Measurements from ENCODE around the gene KCNJ5.

DNA sequence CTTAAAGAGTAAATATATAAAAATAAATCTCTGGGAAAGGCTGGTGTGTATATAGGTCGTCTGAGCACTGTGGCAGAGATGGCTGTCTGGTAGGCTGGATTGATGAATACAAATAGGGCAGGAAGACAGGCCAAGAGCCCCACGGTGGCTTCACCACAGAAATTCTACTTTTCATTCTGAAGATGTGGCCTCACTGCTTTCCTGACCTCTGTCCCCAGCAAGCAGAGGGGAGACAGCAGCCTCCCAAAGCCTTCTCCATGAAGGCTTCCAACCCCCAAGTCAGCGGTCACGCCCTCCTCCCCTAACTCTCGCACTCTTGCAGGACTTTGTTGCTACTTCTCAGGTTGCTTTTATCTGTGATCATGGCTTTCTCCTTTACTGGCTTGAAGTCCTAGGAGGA lies 13.4 kb upstream of the KCNJ5 start:
- TF ChIP-seq RAD21 (IDR thresholded peaks at IDR 0.05; ENCODE audit: insufficient read depth, low read depth, low read length) = no peak
- no peak for TF ChIP-seq POLR2AphosphoS5 (IDR thresholded peaks at IDR 0.05; ENCODE audit: low read length)
- TF ChIP-seq, protein P1, sequence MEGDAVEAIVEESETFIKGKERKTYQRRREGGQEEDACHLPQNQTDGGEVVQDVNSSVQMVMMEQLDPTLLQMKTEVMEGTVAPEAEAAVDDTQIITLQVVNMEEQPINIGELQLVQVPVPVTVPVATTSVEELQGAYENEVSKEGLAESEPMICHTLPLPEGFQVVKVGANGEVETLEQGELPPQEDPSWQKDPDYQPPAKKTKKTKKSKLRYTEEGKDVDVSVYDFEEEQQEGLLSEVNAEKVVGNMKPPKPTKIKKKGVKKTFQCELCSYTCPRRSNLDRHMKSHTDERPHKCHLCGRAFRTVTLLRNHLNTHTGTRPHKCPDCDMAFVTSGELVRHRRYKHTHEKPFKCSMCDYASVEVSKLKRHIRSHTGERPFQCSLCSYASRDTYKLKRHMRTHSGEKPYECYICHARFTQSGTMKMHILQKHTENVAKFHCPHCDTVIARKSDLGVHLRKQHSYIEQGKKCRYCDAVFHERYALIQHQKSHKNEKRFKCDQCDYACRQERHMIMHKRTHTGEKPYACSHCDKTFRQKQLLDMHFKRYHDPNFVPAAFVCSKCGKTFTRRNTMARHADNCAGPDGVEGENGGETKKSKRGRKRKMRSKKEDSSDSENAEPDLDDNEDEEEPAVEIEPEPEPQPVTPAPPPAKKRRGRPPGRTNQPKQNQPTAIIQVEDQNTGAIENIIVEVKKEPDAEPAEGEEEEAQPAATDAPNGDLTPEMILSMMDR (IDR thresholded peaks at IDR 0.05 in 2 of 3, conservative IDR thresholded peaks at IDR 0.05 in 1 of 3; ENCODE audit: control insufficient read depth in 2 of 3, extremely low read depth in 1 of 3, insufficient read depth in 1 of 3, low read depth in 3 of 3, low read length in 3 of 3) = no peak
- no peak for TF ChIP-seq EZH2 (IDR thresholded peaks at IDR 0.05; ENCODE audit: borderline replicate concordance, control insufficient read depth, low read depth, low read length)
- no peak for TF ChIP-seq ATF7 (IDR thresholded peaks at IDR 0.05; ENCODE audit: low read depth)
- no peak for TF ChIP-seq MXI1 (IDR thresholded peaks at IDR 0.05; ENCODE audit: low read depth, low read length)
- no peak for TF ChIP-seq JUND (IDR thresholded peaks at IDR 0.05; ENCODE audit: low read depth, low read length)
